ENCODE measurements around the gene DEDD. TPM values are rescaled to one million over a fixed set of nuclear protein-coding genes. Genes with fewer than 3 reads are reported as not detected.

DEDD gene
- 22.0 and 24.2 TPM in 2 replicates for total RNA-seq (2014; rRNA removed; shearing (Covaris generic))

- DNase-seq (ENCODE audit: low read depth) = peak; percentile 97
Measured at GRCh38 chr1:161132410-161133219, at the start of gene DEDD. TSS of gene DEDD (minus strand) at chr1:161132667. CDS start at chr1:161124462, 8,205 bp downstream.

GRCh38 chr1:161182214-161182613 is 49.7 kb upstream of the DEDD start:
- DNase-seq (ENCODE audit: low read depth) = peak; percentile 70

GRCh38 chr1:161180639-161181038 is 48.2 kb upstream of the DEDD start:
- no peak for DNase-seq (ENCODE audit: low read depth)

GRCh38 chr1:161179698-161180097 is 47.2 kb upstream of the DEDD start:
- no peak for DNase-seq (ENCODE audit: low read depth)

GRCh38 chr1:161177936-161178244 is 45.4 kb upstream of the DEDD start:
- no peak for DNase-seq (ENCODE audit: low read depth)

GRCh38 chr1:161177112-161177935 is 44.9 kb upstream of the DEDD start, which contains the start of gene B4GALT3:
TSS of gene B4GALT3 (minus strand) at chr1:161177507. CDS start at chr1:161176060, 1,447 bp downstream.
- DNase-seq (ENCODE audit: low read depth) = peak; percentile 90

GRCh38 chr1:161176468-161177111 is 44.1 kb upstream of the DEDD start:
- no peak for DNase-seq (ENCODE audit: low read depth)

GRCh38 chr1:161175771-161176453 is 43.4 kb upstream of the DEDD start:
- DNase-seq (ENCODE audit: low read depth) = no peak

- no peak for DNase-seq (ENCODE audit: low read depth)
Measured at GRCh38 chr1:161174911-161175310, 42.4 kb upstream of the DEDD start.

- DNase-seq (ENCODE audit: low read depth) = no peak
Measured at GRCh38 chr1:161173711-161174110, 41.2 kb upstream of the DEDD start.

- no peak for DNase-seq (ENCODE audit: low read depth)
Measured at GRCh38 chr1:161172776-161173376, 40.4 kb upstream of the DEDD start.

- no peak for DNase-seq (ENCODE audit: low read depth)
Measured at GRCh38 chr1:161172349-161172748, 39.9 kb upstream of the DEDD start.

- no peak for DNase-seq (ENCODE audit: low read depth)
Measured at GRCh38 chr1:161171696-161172095, 39.2 kb upstream of the DEDD start.

- no peak for DNase-seq (ENCODE audit: low read depth)
Measured at GRCh38 chr1:161171191-161171590, 38.7 kb upstream of the DEDD start.

GRCh38 chr1:161168906-161169305 is 36.4 kb upstream of the DEDD start:
- no peak for DNase-seq (ENCODE audit: low read depth)

- DNase-seq (ENCODE audit: low read depth) = peak; percentile 23
Measured at GRCh38 chr1:161166669-161167548, 34.4 kb upstream of the DEDD start.

GRCh38 chr1:161165742-161166668 is 33.5 kb upstream of the DEDD start, which contains the start of gene PPOX:
TSS of gene PPOX (plus strand) at chr1:161166426. CDS start at chr1:161166848, 422 bp downstream.
- DNase-seq (ENCODE audit: low read depth) = peak; percentile 98

GRCh38 chr1:161164901-161165610 is 32.6 kb upstream of the DEDD start:
- DNase-seq (ENCODE audit: low read depth) = no peak
